T-helper 2 cell treated with Interferon-gamma antibody and Interleukin-4, amounts not matched to agents 5 μg/mL and 100 μg/mL, for 36 hours (primary cell): ENCODE measurements around the gene FRYL.

Experiments
- DNase-seq: peaks from one replicate; pipeline ENCODE4 v3.0.0; 2021; ENCODE audit warnings: low spot score
- H3K27ac Mint-ChIP-seq: one replicate; pipeline ENCODE4 v1.8.0; 2021; ENCODE audit warnings: mild to moderate bottlenecking, mixed read lengths
- H3K27me3 Mint-ChIP-seq: one replicate; pipeline ENCODE4 v1.8.0; 2021; ENCODE audit warnings: low read depth, mixed read lengths
- H3K36me3 Mint-ChIP-seq: one replicate; pipeline ENCODE4 v1.8.0; 2021; ENCODE audit warnings: low read depth, mixed read lengths
- H3K4me1 Mint-ChIP-seq: one replicate; pipeline ENCODE4 v1.8.0; 2021; ENCODE audit warnings: low read depth, mixed read lengths
- H3K4me3 Mint-ChIP-seq: one replicate; pipeline ENCODE4 v1.8.0; 2022; ENCODE audit warnings: mild to moderate bottlenecking, moderate library complexity, mixed read lengths
- H3K9me3 Mint-ChIP-seq: one replicate; pipeline ENCODE4 v1.8.0; 2021; ENCODE audit warnings: mixed read lengths

The FRYL gene

GRCh38 chr4:48484494-48485168, 295.4 kb downstream of the FRYL start:
- Mint-ChIP-seq H3K4me1 (peaks cover 9% of the 10 kb centered on the region), H3K4me3 (peak overlapping the region; percentile 55), H3K36me3 (no peaks in the 10 kb centered on the region), H3K9me3 (no peaks in the 10 kb centered on the region), H3K27me3 (peaks cover 81% of the 10 kb centered on the region), H3K27ac (no peak overlapping the region)
- no peak for DNase-seq

- Mint-ChIP-seq H3K36me3 (no peaks in the 10 kb centered on the region), H3K4me3 (peak overlapping the region; percentile 55), H3K27ac (no peak overlapping the region), H3K4me1 (peaks cover 9% of the 10 kb centered on the region), H3K9me3 (no peaks in the 10 kb centered on the region), H3K27me3 (peaks cover 75% of the 10 kb centered on the region)
- DNase-seq: no peak
Measured at GRCh38 chr4:48483777-48484493, 296.1 kb downstream of the FRYL start.

GRCh38 chr4:48483006-48483776, 296.9 kb downstream of the FRYL start, which contains the start of gene SLC10A4:
TSS of gene SLC10A4 (plus strand) at chr4:48483343. CDS start at chr4:48483562, 219 bp downstream.
- H3K27me3 Mint-ChIP-seq: peaks cover 72% of the 10 kb centered on the region

GRCh38 chr4:48481581-48481980, 298.5 kb downstream of the FRYL start:
- Mint-ChIP-seq H3K4me3 (no peak overlapping the region), H3K9me3 (no peaks in the 10 kb centered on the region), H3K4me1 (peaks cover 14% of the 10 kb centered on the region), H3K27me3 (peaks cover 68% of the 10 kb centered on the region), H3K36me3 (no peaks in the 10 kb centered on the region), H3K27ac (no peak overlapping the region)
- DNase-seq: no peak

More at GRCh38 chr4:48483006-48483776, 296.9 kb downstream of the FRYL start, which contains the start of gene SLC10A4:
- Mint-ChIP-seq H3K4me3 (peak within 1 kb of the TSS; percentile 55), H3K9me3 (no peaks in the 10 kb centered on the region), H3K4me1 (peaks cover 9% of the 10 kb centered on the region), H3K27ac (no peak within 1 kb of the TSS), H3K36me3 (no peaks in the 10 kb centered on the region)
- DNase-seq: no peak

GRCh38 chr4:48478273-48478672, 301.8 kb downstream of the FRYL start:
- Mint-ChIP-seq H3K27ac (no peak overlapping the region), H3K4me1 (peaks cover 7% of the 10 kb centered on the region), H3K27me3 (peaks cover 62% of the 10 kb centered on the region), H3K9me3 (no peaks in the 10 kb centered on the region), H3K4me3 (no peak overlapping the region), H3K36me3 (no peaks in the 10 kb centered on the region)
- no peak for DNase-seq

GRCh38 chr4:48475770-48476169, 304.3 kb downstream of the FRYL start:
- Mint-ChIP-seq H3K9me3 (no peaks in the 10 kb centered on the region), H3K4me3 (no peak overlapping the region), H3K36me3 (no peaks in the 10 kb centered on the region), H3K27me3 (peaks cover 42% of the 10 kb centered on the region), H3K27ac (no peak overlapping the region), H3K4me1 (peaks cover 5% of the 10 kb centered on the region)
- DNase-seq: no peak

- no peak for DNase-seq
- Mint-ChIP-seq H3K4me3 (no peak overlapping the region), H3K9me3 (no peaks in the 10 kb centered on the region), H3K27me3 (peaks cover 43% of the 10 kb centered on the region), H3K4me1 (peaks cover 5% of the 10 kb centered on the region), H3K27ac (no peak overlapping the region), H3K36me3 (no peaks in the 10 kb centered on the region)
Measured at GRCh38 chr4:48472794-48473193, 307.3 kb downstream of the FRYL start.

- no peak for DNase-seq
- Mint-ChIP-seq H3K4me1 (no peaks in the 10 kb centered on the region), H3K4me3 (no peak overlapping the region), H3K9me3 (no peaks in the 10 kb centered on the region), H3K27me3 (peaks cover 29% of the 10 kb centered on the region), H3K36me3 (no peaks in the 10 kb centered on the region), H3K27ac (no peak overlapping the region)
Measured at GRCh38 chr4:48470570-48470969, 309.5 kb downstream of the FRYL start.

- DNase-seq: no peak
- no peak overlapping the region for H3K4me3 Mint-ChIP-seq
- no peaks in the 10 kb centered on the region for H3K36me3 Mint-ChIP-seq
- no peaks in the 10 kb centered on the region for H3K4me1 Mint-ChIP-seq
- no peaks in the 10 kb centered on the region for H3K9me3 Mint-ChIP-seq
- peaks cover 28% of the 10 kb centered on the region for H3K27me3 Mint-ChIP-seq
- H3K27ac Mint-ChIP-seq: no peak overlapping the region
Measured at GRCh38 chr4:48470137-48470536, 309.9 kb downstream of the FRYL start.

GRCh38 chr4:48467891-48468290, 312.2 kb downstream of the FRYL start:
- H3K27ac Mint-ChIP-seq: no peak overlapping the region
- no peaks in the 10 kb centered on the region for H3K4me1 Mint-ChIP-seq
- H3K9me3 Mint-ChIP-seq: no peaks in the 10 kb centered on the region
- no peaks in the 10 kb centered on the region for H3K36me3 Mint-ChIP-seq
- H3K4me3 Mint-ChIP-seq: no peak overlapping the region
- no peak for DNase-seq
- H3K27me3 Mint-ChIP-seq: peaks cover 20% of the 10 kb centered on the region

GRCh38 chr4:48467442-48467841, 312.6 kb downstream of the FRYL start:
- Mint-ChIP-seq H3K4me3 (no peak overlapping the region), H3K27ac (no peak overlapping the region), H3K9me3 (no peaks in the 10 kb centered on the region), H3K36me3 (no peaks in the 10 kb centered on the region), H3K27me3 (peaks cover 20% of the 10 kb centered on the region), H3K4me1 (no peaks in the 10 kb centered on the region)
- DNase-seq: no peak

- H3K4me1 Mint-ChIP-seq: no peaks in the 10 kb centered on the region
- H3K4me3 Mint-ChIP-seq: no peak overlapping the region
- no peaks in the 10 kb centered on the region for H3K36me3 Mint-ChIP-seq
- peaks cover 7% of the 10 kb centered on the region for H3K27me3 Mint-ChIP-seq
- no peak overlapping the region for H3K27ac Mint-ChIP-seq
- no peak for DNase-seq
- H3K9me3 Mint-ChIP-seq: no peaks in the 10 kb centered on the region
Measured at GRCh38 chr4:48462363-48462762, 317.7 kb downstream of the FRYL start.

GRCh38 chr4:48461000-48461399, 319.1 kb downstream of the FRYL start:
- Mint-ChIP-seq H3K9me3 (no peaks in the 10 kb centered on the region), H3K4me1 (no peaks in the 10 kb centered on the region), H3K4me3 (no peak overlapping the region), H3K27me3 (peaks cover 12% of the 10 kb centered on the region), H3K36me3 (no peaks in the 10 kb centered on the region), H3K27ac (no peak overlapping the region)
- no peak for DNase-seq

- H3K4me3 Mint-ChIP-seq: no peak overlapping the region
- no peaks in the 10 kb centered on the region for H3K4me1 Mint-ChIP-seq
- H3K9me3 Mint-ChIP-seq: no peaks in the 10 kb centered on the region
- no peaks in the 10 kb centered on the region for H3K36me3 Mint-ChIP-seq
- H3K27me3 Mint-ChIP-seq: peaks cover 14% of the 10 kb centered on the region
- no peak overlapping the region for H3K27ac Mint-ChIP-seq
- DNase-seq: no peak
Measured at GRCh38 chr4:48454591-48454990, 325.5 kb downstream of the FRYL start.
